Stimulated activated CD4-positive, alpha-beta T cell treated with anti-CD3 and anti-CD28 coated beads, Interleukin-1b, Interleukin-23, amount 100 ng/mL, for 4 hours (primary cell): ENCODE data around the gene PDGFRB.

Experiments
- DNase-seq, 2 donors: peaks; one replicate each; pipeline ENCODE4 v3.0.0-alpha.2; 2020; ENCODE audit warnings: low read depth in 2 of 2

The PDGFRB gene

DNA sequence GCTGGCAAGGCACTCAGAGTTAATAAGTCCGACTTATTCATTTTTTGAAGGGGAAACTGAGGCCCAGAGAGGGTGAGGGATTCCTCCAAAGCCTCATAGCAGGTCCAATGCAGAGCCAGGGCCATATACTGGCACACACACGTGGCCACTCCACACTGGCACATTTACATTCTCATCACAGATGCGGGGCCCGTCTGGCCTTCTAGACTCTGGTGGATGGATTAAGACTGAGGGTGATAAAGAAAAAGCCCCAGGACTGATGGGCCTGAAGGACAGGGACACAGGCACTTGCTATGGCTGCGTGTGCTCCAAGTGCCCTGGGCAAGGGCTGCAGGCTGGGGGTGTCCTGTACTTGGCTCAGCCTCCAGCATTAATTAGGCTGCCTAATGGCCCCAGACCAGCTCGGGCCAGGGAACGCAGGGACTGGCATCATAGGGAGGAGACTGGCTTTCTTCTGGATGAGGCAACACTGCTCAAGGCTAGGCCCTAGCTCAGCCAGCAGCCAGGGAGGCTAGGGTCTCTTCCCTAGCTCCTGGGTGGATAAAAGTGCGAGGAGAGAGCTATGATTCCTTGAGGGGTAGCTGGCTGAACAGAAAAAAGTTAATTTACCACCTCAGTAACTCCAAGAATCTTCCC lies 40.8 kb downstream of the PDGFRB start:
- DNase-seq: no peak

DNA sequence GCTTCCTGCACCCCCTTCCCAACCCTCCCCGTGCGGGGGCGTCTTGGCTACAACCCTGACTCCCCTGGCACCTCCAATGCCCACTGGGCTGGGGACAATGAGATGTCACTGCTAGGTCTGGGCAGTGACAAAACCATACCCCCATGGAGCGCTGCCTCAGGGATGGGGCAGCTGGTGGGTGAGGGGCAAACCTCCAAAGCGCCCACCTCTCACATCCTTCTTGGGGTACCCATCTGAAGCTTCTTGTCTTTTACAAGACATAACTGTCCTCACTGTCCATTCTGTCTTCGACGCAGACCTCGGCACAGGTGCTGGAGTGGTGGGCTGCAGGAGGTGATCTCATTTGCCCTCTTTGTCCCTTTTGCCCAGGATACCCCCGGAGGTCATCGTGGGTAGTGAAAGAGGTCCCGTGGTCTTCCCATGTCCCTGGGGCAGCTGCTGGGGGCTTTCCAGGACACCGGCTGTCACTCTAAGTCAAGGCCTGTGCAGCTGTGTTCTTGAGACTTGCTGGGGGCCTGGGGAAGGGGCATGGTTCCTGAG lies 41.5 kb downstream of the PDGFRB start:
- no peak for DNase-seq

DNA sequence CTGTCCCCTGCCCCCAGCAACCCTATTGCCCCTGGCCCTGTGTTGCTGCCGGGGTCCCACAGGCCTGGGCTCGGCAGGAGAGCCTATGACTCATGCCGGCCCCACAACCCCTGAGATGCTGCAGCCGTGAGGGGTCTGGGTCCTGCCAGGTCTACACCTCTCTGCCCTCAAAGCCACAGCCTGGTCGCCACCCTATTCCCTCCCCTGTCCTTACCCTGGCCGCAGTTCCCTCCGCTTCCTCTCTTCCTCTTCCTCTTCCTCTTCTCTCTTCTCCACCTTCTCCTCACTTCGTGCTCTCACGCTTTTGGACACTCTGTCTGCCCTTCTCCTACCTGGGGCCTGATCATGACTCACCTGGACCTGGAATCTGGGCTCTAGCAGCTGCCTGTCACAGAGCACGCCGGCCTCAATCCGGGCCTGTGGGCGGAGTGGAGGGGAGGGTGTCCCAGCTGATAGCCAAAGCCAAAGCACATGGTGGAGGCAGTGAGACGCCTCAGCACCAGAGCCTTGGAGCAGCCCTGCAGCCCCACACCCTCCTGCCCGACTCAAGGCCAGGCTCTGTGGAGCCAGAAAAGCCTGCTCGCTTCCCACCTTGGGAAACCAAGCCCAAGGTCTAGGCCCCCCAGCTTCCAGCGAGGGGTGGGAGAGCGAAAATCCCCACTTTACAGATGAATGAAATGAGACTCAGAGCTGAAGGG lies 42.4 kb downstream of the PDGFRB start:
- DNase-seq: no peak

DNA sequence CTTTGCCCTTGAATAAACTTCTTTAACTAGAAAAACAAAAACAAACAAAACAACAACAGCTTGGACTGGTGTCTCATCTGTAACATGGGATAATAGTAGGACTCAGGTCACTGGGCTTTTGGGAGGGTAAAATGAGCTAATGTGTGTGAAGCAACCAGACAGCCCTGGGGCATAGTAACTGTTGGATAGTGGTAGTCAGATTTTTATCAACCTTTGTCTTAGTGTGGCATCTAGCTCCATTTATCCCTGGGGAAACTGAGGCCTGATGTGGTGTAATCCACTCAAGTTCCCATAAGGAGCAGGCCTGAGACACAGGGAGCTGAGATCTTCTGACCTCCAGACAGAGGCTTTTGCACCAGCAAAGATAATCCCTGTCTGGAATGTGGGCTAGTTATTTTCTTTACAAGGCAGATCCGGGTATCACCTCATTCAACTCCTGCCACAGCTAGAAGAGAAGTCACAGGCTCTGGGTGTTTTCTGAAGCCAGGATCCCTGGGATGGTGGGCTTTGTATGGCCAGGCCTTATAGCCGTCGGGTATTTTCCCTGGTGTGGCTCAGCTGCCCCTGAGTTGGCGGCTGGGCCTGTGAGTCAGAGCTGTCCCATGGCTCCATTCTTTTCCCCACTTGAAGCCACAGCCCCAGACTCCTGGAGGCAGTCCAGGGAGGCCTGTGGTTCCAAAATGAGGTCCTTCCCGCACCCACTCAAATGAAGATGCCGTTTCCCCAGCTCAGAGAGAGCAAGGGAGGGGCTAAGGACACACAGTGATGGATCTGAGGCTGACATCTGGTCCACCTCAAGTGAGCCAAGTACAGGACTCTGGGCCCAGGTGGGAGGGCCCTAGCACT lies 43.2 kb downstream of the PDGFRB start:
- DNase-seq: no peak

DNA sequence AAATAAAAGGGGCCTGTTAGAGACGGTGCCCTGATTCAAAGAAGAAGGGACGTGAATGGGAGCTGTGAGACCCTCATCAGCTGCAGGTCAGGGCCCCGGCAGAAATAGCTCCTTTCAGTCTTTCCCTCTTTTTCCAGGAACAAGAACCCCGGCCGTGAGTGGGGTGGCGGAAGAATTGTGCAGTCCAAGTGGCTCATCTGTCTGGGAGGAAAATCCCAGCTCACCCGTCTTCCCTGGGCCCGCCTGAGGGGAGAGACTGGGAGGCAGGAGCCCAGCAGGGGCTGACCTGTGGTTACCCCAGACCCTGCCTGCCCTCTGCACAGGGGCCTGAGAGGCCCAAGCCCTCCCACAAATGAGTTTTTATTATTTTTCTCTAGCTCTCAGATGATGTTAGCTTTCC lies 44.5 kb downstream of the PDGFRB start:
- no peak for DNase-seq

DNA sequence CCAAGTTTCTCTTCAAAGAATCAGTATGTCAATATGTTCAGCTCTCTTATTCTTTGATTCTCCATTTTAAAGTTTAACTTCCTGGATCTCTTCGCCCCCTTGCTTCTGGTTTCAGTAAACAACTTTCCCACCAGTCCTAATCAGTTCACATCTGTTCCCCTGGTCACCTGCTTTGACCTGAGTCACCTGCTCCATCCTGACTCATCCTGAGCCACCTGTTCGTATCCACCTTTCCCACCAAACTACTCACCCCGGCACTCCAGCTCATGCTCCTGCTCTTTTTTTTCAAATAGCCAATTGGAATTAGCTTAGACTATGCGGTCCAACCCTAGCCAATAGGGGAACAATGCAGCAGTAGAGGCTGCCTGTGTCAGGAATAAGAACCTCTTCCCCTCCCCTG lies 45.7 kb downstream of the PDGFRB start:
- no peak for DNase-seq

DNA sequence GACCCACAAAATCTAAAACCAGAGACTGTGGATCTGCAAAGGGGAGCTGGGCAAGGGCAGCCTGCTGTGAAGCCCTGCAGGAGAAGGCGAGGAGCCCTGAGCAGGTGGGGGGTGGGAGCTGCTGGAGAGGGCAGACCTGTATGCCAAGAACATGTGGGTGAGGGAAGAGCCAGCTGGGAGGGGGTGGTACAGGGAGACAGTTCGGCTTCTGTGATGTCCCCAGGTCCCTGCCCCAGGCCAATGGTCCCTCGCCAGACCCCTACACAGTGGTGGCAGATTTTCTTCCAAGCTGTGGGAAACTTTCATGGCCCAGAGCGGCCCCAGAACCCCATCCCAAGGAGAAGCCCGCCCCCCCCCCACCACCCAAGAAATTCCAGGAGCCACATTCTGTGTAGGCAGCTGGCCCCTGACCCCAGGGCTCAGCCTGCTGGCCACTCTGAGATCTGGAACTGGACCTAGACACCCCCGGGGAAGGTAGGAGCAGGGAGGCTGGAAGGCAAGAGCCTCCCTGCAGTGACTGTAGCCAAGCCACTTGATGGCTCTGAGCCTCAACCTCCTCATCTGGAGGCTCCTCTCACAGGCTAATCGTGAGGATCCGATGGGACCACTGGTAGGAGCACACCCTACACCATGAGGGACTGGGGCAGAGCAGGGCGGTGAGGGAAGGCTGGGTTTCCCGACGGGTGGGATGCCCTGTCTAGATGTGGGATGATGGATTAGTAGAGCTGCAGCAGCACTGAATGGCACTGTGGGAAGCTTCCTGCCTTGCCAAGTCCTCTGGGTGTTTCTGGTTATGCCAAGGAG lies 46.7 kb downstream of the PDGFRB start:
- no peak for DNase-seq

DNA sequence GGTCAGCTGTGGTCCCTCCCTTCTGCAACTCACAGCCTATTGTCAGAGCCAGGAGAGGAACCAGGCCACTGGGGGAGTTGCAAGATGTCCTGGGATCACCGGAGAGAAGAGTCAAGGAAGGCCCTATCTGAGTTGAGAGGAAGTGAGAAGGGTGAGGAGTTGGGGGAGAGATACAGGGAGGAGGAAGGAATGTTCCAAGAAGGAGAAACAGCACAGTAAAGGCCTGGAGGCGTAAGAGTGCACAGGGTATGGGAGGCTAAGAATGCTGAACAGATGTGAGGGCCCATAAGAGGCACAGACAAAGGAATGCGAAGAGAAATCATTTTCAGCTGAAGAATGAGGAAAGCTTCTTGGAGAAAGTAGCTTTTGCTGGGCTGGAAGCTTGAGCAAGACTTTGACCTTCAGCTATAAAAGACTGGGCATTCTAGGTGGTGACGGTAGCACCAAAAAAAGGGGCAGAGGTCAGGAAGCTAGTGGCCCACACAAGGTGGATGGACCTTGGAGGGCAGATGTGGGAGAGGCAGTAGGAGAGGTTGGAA lies 47.7 kb downstream of the PDGFRB start:
- no peak for DNase-seq

DNA sequence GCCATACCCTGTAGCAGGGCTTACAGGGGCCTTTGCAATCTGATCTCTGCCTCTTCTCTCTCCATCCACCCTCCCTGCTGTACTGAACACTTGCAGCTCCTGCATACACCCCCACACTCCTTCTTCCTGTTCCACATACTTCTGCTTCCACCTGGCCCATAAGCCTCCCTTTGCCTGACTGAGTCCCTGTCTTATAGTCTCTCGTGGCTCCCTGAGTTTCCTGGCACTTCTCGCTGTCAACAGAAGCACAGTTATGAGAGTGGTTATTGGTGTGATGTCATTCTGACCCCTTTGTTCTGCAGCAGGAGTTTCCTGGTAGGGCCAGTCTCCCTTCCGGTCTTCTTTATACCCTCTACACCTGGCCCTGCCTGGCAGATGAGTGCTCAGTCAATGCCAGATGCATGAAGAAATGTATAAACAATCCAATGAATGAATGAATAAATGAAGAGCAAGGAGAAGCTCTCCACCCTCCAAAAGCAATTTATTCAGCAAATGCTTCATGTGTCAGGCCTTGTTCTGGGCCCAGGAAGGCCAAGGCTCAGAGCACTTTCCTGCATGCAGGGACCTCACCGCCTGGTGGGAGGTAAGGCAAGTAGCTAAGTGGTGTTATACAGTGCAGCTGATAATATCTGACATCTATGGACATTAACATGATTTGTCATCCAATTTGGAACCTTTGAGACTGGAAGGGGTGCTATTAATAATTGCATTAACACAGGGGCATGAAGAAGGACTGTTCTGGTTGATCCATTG lies 48.8 kb downstream of the PDGFRB start:
- DNase-seq: no peak

DNA sequence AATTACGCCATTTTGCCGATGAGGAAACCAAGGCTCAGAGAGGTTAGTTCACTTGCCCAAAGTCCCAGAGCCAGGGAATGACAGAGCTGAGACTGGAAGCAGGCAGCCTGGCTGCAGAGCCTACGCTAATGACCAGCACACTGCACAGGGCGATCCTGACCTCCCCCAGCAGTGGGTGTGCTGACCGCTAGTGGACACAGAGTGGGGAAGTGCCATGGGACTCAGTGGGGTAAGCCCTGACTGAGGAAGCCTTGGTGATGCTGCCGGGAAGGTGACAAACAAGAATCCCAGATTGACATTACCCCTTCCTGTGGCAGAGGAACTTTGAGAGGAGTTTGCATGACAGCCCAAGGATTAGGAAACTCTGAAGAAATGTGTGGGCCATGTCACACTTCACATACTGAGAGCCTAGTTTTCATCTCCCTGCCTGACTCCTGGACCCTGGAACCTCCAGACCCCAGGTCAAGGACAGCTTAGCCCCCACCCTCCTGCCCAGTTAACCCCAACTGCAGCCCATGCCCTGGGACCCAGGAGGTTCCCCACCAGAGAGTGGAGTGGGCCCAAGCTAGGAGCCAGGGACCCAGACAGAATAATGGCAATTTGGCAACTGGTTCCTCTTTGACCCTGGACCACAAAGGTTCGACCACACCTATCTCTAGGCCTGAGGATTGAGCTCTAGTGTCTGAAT lies 49.6 kb downstream of the PDGFRB start:
- DNase-seq: no peak

DNA sequence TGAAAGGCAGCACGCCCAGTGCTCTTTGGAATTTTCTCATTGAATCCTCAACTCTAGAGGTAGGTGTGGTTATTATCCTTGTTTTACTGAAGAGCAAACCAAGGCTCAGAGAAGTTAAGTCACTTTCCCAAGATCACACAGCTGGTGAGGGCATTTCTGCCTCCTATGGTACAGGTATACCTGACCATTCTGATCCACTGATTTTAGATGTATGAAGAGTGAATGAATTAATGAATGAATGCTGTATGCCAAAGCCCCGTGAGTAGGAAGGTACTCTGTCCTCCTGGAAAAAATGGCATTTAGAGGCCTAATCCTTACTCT lies 51.1 kb downstream of the PDGFRB start:
- DNase-seq: no peak

DNA sequence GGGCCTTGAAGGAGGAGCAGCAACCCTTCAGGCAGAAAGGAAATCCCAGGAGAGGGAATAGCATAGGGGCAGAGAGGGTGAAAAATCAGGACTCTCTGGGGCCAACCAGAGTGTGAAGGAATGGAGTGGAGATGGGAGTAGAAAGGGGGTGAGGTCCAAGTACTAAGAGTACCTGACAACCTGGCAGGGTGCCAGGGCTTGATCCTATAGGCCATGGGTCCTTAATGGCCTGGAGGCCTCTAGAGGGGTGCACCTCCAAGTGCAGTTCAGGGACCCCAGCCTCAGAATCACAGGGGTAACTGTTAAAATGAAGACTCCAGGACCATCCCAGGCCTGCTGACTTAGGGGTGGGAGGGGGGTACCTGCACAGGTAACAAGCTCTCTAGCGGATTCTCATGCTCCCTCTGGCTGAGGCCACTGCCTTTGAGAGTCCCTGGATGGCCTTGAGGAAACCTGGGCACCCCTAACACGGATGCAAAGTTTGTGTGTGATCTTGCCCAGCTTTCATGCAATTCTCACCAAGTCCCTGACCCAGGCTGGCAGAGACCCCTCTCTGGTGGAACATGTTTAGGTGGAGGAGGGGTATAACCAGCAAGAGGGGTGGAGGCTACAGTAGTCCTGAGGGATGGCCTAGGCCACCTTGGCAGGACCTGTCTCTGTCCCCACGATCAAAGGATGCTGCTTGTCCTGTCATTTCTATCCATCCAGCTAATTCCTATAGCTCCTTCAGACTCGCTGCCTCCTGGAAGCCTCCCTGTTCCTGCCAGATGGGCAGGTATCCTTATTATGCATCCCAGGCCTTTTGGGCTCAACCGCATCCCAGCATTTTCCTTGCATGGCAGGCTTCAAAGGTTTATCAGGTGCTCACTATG lies 51.7 kb downstream of the PDGFRB start:
- no peak for DNase-seq

DNA sequence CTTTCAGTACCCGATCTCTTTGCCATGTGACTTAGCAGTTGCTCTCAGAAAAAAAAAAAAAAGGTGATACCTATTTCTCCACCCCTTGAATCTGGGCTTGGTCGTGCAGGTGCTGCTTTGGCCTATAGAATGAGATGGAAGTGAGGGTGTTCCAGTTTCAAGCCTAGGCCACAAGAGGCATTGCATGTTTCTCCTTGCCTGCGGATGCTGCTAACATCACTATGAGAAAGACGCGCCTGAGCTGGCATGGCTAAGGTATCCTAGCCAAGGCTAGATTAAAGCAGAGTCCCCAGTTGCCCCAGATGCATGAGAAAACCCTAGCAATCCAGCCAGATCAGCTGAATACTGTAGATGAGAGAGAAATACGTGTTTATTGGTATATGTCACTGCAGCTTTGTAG lies 54.6 kb downstream of the PDGFRB start:
- no peak for DNase-seq

DNA sequence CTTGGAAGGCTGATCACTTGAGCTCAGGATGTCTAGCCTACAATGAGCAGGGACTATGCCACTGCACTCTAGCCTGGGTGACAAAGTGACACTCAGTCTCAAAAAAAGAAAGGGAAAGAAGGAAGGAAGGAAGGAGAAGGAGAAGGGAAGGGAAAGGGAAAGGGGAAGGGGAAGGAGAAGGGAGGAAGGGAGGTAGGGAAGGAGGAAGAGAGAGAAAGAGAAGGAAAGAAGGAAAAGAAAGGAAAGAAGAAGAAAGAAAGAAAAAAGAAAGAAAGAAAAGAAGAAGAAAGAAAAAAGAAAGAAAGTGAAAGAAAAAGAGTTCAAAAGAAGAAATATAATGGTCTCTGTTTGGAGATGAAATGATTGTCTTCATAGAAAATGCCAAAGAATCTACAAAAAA lies 58.5 kb downstream of the PDGFRB start:
- no peak for DNase-seq

DNA sequence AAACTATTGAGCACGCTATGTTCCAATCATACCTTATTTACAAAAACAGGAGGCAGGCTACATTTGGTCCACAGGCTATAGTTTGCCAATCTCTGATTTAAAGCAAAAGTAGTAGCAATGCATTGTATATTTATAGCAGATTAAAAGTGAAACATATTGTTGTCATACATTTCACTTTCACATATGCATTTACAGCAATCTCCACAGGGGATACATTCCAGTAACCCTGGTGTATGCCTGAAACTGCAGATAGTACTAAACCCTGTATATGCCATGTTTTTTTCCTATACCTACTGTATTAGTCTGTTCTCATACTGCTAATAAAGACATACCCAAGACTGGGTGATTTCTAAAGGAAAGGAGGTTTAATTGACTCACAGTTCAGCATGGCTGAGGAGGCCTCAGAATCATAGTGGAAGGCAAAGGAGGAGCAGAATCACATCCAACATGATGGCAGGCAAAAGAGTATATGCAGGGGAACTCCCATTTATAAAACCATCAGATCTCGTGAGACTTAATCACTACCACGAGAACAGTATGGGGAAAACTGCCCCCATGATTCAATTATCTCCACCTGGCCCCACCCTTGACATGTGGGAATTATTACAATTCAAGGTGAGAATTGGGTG lies 63.4 kb downstream of the PDGFRB start:
- DNase-seq: no peak

DNA sequence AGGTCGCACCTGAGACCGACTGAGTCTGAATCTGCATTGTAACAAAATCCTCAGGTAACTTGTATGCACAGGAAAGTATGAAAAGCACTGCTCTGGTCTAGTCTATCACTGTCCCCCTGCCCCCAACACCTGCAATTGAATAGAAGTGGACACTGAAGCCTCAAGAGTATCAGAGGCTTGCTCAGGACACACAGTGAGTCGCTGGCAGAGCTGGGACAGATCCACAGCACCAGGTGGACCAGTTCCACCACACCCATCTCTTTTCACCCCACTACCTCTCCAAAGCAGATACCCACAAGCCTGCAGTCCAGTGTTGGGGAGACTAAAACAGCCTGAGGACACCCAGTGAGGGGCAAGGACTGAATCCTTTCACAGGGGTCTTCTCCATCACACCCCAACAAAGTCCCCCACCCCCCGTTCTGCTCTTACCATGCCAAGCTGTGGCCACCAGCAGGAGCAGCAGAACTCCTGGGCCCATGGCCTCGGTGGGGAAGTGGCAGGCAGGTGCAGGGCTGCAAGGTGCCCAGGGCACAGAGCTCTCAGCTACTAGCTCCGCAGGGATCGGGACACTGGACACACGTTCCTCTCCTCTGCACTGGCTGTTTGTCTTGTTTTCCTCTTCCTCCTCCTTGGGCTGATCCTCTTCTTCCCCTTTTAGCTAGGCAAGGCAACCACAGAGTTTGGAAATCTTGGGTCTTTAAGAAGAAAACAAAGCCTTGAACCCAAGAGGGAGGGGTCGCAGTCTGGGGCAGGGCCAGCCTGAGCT lies 69.5 kb downstream of the PDGFRB start, which contains the start of gene CSF1R:
Gene CSF1R, minus strand, starts transcription at position 605 of the 766 bp plus-strand sequence. Its CDS starts 127 bp downstream, at position 478.
- DNase-seq: no peak

DNA sequence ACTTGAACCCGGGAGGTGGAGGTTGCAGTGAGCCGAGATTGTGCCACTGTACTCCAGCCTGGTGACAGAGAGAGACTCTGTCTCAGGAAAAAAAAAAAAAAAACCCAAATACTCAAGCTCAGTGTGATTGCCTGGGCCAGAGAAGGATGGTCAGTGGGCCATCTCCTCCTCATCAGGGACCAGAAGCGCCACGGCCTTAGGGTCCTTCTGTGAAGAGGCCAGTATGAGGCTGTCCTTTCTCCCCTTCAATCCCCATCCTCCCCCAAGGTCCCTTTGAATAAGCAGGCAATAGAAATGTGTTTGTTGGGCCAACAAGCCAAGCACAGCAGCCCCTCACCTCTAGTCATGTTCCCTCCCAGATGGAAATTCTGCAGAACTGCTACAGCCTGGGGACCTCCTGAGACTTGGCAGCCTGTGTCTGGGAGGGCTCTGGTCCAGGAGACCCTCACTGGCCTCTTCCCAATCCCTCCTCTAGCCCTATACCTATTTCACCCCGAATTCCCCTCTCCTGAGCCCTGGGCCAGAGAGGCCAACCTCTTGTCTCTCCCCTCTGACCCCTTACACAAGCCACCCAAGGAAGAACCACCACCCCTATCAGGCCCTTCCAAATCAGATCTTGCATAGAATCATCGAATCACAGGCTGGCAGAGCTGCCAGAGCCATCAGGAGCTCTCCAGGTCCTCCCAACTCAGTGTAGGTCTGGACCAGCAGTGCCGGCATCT lies 70.3 kb downstream of the PDGFRB start:
- DNase-seq: no peak
